H9 (cell line): ENCODE data around the gene NFE2L3. TPM values are rescaled to one million over a fixed set of nuclear protein-coding genes. Genes with fewer than 3 reads are reported as not detected.

ENCODE experiments used
- DNase-seq: peaks from one replicate; pipeline ENCODE4 v3.0.0-alpha.2; 2017
- H2AFZ ChIP-seq: one replicate; pipeline ENCODE4 v1.6.1; 2013; ENCODE audit warnings: mild to moderate bottlenecking, low read length, control low read depth, moderate library complexity
- H2AK5ac ChIP-seq: 2 replicates; pipeline ENCODE4 v1.6.1; 2013; ENCODE audit warnings: low read length, control low read depth, mixed read lengths; ENCODE audit not compliant: insufficient read length
- H2BK120ac ChIP-seq: one replicate; pipeline ENCODE4 v1.6.1; 2013; ENCODE audit warnings: low read depth, mild to moderate bottlenecking, low read length, control low read depth, inconsistent platforms; ENCODE audit not compliant: poor library complexity, severe bottlenecking
- H2BK12ac ChIP-seq: 2 replicates; pipeline ENCODE4 v1.6.1; 2013; ENCODE audit warnings: low read length, control low read depth, mixed read lengths, low read depth; ENCODE audit not compliant: insufficient read length
- H2BK15ac ChIP-seq: 2 replicates; pipeline ENCODE4 v1.6.1; 2013; ENCODE audit warnings: low read depth, low read length, control low read depth
- H2BK20ac ChIP-seq: one replicate; pipeline ENCODE4 v1.6.1; 2013; ENCODE audit warnings: low read depth, mild to moderate bottlenecking, low read length, control low read depth, inconsistent platforms; ENCODE audit not compliant: poor library complexity, severe bottlenecking
- H2BK5ac ChIP-seq: 2 replicates; pipeline ENCODE4 v1.6.1; 2013; ENCODE audit warnings: low read length, control low read depth, mixed read lengths; ENCODE audit not compliant: insufficient read length
- H3K14ac ChIP-seq: 2 replicates; pipeline ENCODE4 v1.6.1; 2013; ENCODE audit warnings: low read length, control low read depth; ENCODE audit not compliant: insufficient read depth
- H3K18ac ChIP-seq: 2 replicates; pipeline ENCODE4 v1.6.1; 2013; ENCODE audit warnings: low read depth, mild to moderate bottlenecking, mixed read lengths, low read length, control low read depth; ENCODE audit not compliant: insufficient read length
- H3K23ac ChIP-seq: 2 replicates; pipeline ENCODE4 v1.6.1; 2013; ENCODE audit warnings: low read length, control low read depth, mixed read lengths, low read depth; ENCODE audit not compliant: insufficient read length
- H3K23me2 ChIP-seq: 2 replicates; pipeline ENCODE4 v1.6.1; 2013; ENCODE audit warnings: low read depth, mild to moderate bottlenecking, mixed read lengths, low read length, control low read depth; ENCODE audit not compliant: insufficient read length, poor library complexity, severe bottlenecking
- H3K27ac ChIP-seq: 2 replicates; pipeline ENCODE4 v1.5.1; 2013; ENCODE audit warnings: low read length, control low read depth, mixed read lengths, low read depth; ENCODE audit not compliant: insufficient read length
- H3K27me3 ChIP-seq: 2 replicates; pipeline ENCODE4 v1.6.1; 2013; ENCODE audit warnings: low read length, control low read depth, inconsistent platforms; ENCODE audit not compliant: insufficient read depth
- H3K4ac ChIP-seq: 2 replicates; pipeline ENCODE4 v1.6.1; 2013; ENCODE audit warnings: low read depth, mild to moderate bottlenecking, control low read depth, inconsistent platforms, low read length, moderate library complexity
- H3K4me1 ChIP-seq: 2 replicates; pipeline ENCODE4 v1.6.1; 2013; ENCODE audit warnings: low read length, control low read depth, inconsistent platforms; ENCODE audit not compliant: insufficient read depth
- H3K4me2 ChIP-seq: 2 replicates; pipeline ENCODE4 v1.6.1; 2013; ENCODE audit warnings: low read length, control low read depth, mixed read lengths; ENCODE audit not compliant: insufficient read length, insufficient read depth
- H3K56ac ChIP-seq: 2 replicates; pipeline ENCODE4 v1.6.1; 2013; ENCODE audit warnings: low read depth, mild to moderate bottlenecking, mixed read lengths, low read length, control low read depth; ENCODE audit not compliant: insufficient read length
- H3K79me1 ChIP-seq: 2 replicates; pipeline ENCODE4 v1.6.1; 2013; ENCODE audit warnings: low read depth, mild to moderate bottlenecking, moderate library complexity, low read length, control low read depth, inconsistent platforms; ENCODE audit not compliant: insufficient read depth, poor library complexity, severe bottlenecking
- H3K79me2 ChIP-seq: 2 replicates; pipeline ENCODE4 v1.6.1; 2013; ENCODE audit warnings: low read length, control low read depth, inconsistent platforms; ENCODE audit not compliant: insufficient read depth
- H3K9ac ChIP-seq: 2 replicates; pipeline ENCODE4 v1.6.1; 2013; ENCODE audit warnings: low read length, control low read depth, mixed read lengths; ENCODE audit not compliant: insufficient read length; ENCODE audit errors: extremely low read depth
- H3K9me3 ChIP-seq: one replicate; pipeline ENCODE4 v1.6.1; 2013; ENCODE audit warnings: low read depth, low read length, inconsistent platforms; ENCODE audit not compliant: control insufficient read depth
- H3T11ph ChIP-seq: one replicate; pipeline ENCODE4 v1.6.1; 2013; ENCODE audit warnings: mild to moderate bottlenecking, low read length, control low read depth, inconsistent platforms
- H4K20me1 ChIP-seq: one replicate; pipeline ENCODE4 v1.6.1; 2013; ENCODE audit not compliant: control insufficient read depth, insufficient read length, insufficient read depth
- H4K5ac ChIP-seq: 2 replicates; pipeline ENCODE4 v1.6.1; 2013; ENCODE audit warnings: low read depth, mild to moderate bottlenecking, mixed read lengths, low read length, control low read depth; ENCODE audit not compliant: insufficient read length
- H4K8ac ChIP-seq: replicated peaks from 2 replicates; pipeline ENCODE4 v1.6.1; 2013; ENCODE audit warnings: low read length, control low read depth, mixed read lengths, low read depth; ENCODE audit not compliant: insufficient read length
- H4K91ac ChIP-seq: 2 replicates; pipeline ENCODE4 v1.6.1; 2013; ENCODE audit warnings: low read depth, mild to moderate bottlenecking, moderate library complexity, mixed read lengths, low read length, control low read depth; ENCODE audit not compliant: insufficient read length
- H3K27ac Mint-ChIP-seq, 3 experiments: 2 replicates in 2 of 3; 3 replicates in 1 of 3; pipeline ENCODE4 v1.8.0; 2020 to 2021; ENCODE audit warnings: mixed read lengths in 3 of 3, mild to moderate bottlenecking in 1 of 3, moderate library complexity in 1 of 3
- H3K27me3 Mint-ChIP-seq: 2 replicates; pipeline ENCODE4 v1.8.0; 2021; ENCODE audit warnings: low read depth, mild to moderate bottlenecking, moderate library complexity, mixed read lengths
- H3K36me3 Mint-ChIP-seq, 3 experiments: 2 replicates in 2 of 3; 3 replicates in 1 of 3; pipeline ENCODE4 v1.8.0; 2020 to 2021; ENCODE audit warnings: low read depth in 3 of 3, mixed read lengths in 3 of 3; ENCODE audit not compliant: insufficient read depth in 1 of 3
- H3K4me1 Mint-ChIP-seq, 2 experiments: 2 replicates each; pipeline ENCODE4 v1.8.0; 2020; ENCODE audit warnings: mixed read lengths in 2 of 2
- H3K4me3 Mint-ChIP-seq, 2 experiments: 2 replicates in 1 of 2; 3 replicates in 1 of 2; pipeline ENCODE4 v1.8.0; 2020 to 2021; ENCODE audit warnings: mild to moderate bottlenecking in 2 of 2, mixed read lengths in 2 of 2, moderate library complexity in 1 of 2
- H3K9me3 Mint-ChIP-seq, 2 experiments: 2 replicates in 1 of 2; 3 replicates in 1 of 2; pipeline ENCODE4 v1.8.0; 2020; ENCODE audit warnings: mild to moderate bottlenecking in 2 of 2, mixed read lengths in 2 of 2, moderate library complexity in 1 of 2
- CTCF ChIP-seq: fragments of 200-600 bp; sonication (generic); conservative IDR thresholded peaks from 3 replicates; pipeline ENCODE4 v1.8.0; 2021; ENCODE audit warnings: antibody characterized with exemption, mild to moderate bottlenecking
- WGBS: extraction: QIAGEN DNeasy Blood & Tissue Kit; methylation state at CpG from one replicate; pipeline ENCODE4 v1.1.7; 2013; ENCODE audit warnings: missing lambda C conversion rate, low lambda C conversion rate, mixed read lengths; ENCODE audit not compliant: insufficient read length; ENCODE audit errors: extremely low coverage; 5-methylcytosine and 5-hydroxymethylcytosine counted together
- total RNA-seq: library from RNA; stranded (reverse); gene quantifications from 2 replicates; pipeline ENCODE4 v1.2.1, GENCODE V29; 2021

The NFE2L3 gene
- total RNA-seq, 1 experiment from 2014 or later = 46.9 TPM

- Mint-ChIP-seq H3K27ac (no peak overlapping the region), H3K27me3 (peaks cover 11% of the 10 kb centered on the region), H3K4me1 (no peaks in the 10 kb centered on the region; a peak in 1 of 4 replicates), H3K36me3 (peaks cover 0 to 4% (median 0%) of the 10 kb centered on the region in 3 experiments; a peak in 1 of 7 replicates), H3K4me3 (no peak overlapping the region), H3K9me3 (peaks cover 11 to 12% of the 10 kb centered on the region in 2 experiments)
- Histone ChIP-seq H3T11ph (no peak overlapping the region), H3K79me2 (no peaks in the 10 kb centered on the region), H3K9me3 (no peaks in the 10 kb centered on the region), H3K79me1 (no peaks in the 10 kb centered on the region), H3K56ac (no peak overlapping the region), H3K14ac (no peak overlapping the region), H2AK5ac (no peak overlapping the region), H4K5ac (no peak overlapping the region), H4K91ac (no peak overlapping the region), H4K20me1 (no peaks in the 10 kb centered on the region), H2BK12ac (no peak overlapping the region), H2BK15ac (no peak overlapping the region), H3K4me1 (no peaks in the 10 kb centered on the region), H3K9ac (no peak overlapping the region), H3K27ac (no peak overlapping the region), H3K18ac (no peak overlapping the region), H3K4ac (no peak overlapping the region), H2BK120ac (no peak overlapping the region), H3K23ac (no peak overlapping the region), H4K8ac (no peak overlapping the region), H3K4me2 (no peak overlapping the region), H3K23me2 (no peaks in the 10 kb centered on the region), H2AFZ (no peak overlapping the region), H3K27me3 (no peaks in the 10 kb centered on the region), H2BK20ac (no peak overlapping the region), H2BK5ac (no peak overlapping the region)
- TF ChIP-seq CTCF = no peak
- no peak for DNase-seq
- WGBS = no CpG with 5 or more reads among the region's 12 CpGs
These were observed 20.9 kb upstream of the NFE2L3 start for GRCh38 chr7:26131056-26131589.
